ENCODE results near the gene ANTXR1. TPM values are rescaled to one million over a fixed set of nuclear protein-coding genes. Genes with fewer than 3 reads are reported as not detected.

The ANTXR1 gene
- total RNA-seq, 2 donors from 2014 or later: 48.3 to 54.5 TPM

GRCh38 chr2:69221512-69221911 lies 208.5 kb downstream of the ANTXR1 start:
- Mint-ChIP-seq H3K4me1 (peaks cover 3% of the 10 kb centered on the region), H3K27ac (no peak overlapping the region)

DNA sequence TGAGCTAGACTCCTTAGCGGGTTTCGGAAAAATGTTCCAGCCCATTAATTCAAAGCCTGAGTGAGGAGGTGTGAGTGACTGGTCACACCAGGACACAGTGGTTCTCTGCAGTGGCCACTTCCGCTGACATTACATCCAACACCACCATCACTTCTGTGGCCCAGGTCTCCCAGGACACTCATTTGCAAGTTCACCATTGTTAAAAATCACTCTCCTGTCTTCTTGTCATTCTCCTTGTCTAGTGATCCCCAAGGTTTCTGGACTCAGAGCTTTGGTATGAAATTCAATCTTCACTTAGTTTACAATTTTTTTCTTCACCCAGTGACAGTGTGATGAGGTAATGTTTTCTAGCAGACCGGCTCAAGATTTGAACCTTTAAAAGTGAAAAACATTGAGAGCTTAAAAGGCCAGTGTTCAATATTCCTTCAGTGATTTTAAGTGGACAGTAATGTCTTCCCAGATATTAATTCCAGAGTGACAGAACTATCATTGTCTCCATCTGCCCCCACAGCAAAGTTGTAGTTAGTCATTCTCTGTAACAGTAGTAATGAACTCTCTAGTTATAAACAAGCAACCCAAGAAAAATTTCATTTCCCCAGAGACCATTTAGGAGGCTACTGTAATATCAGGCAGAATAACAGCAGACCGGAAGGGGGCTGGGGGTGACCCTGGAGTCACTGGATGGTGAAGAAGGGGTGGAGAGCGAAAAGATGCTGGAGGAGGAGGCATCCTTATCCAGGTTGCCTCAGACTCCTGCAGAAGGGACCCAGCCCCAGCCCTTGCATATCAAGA lies 209.2 kb downstream of the ANTXR1 start:
- no peak overlapping the region for H3K27ac ChIP-seq (ENCODE audit: low read depth, low read length)
- H3K4me1 Mint-ChIP-seq: no peaks in the 10 kb centered on the region

More at GRCh38 chr2:69221512-69221911, 208.5 kb downstream of the ANTXR1 start:
- no peaks in the 10 kb centered on the region for H3K9me3 Mint-ChIP-seq
- H3K27ac ChIP-seq (ENCODE audit: low read depth, low read length): no peak overlapping the region
- H3K4me3 ChIP-seq (ENCODE audit: low read length): no peak overlapping the region
- H3K4me3 Mint-ChIP-seq: no peak overlapping the region
- DNase-seq: no peak
- H3K9me3 ChIP-seq (ENCODE audit: control insufficient read depth, low read length): no peaks in the 10 kb centered on the region
- H3K27me3 Mint-ChIP-seq (ENCODE audit: insufficient read depth): no peaks in the 10 kb centered on the region
- peaks cover 5% of the 10 kb centered on the region for H3K4me1 ChIP-seq (ENCODE audit: control insufficient read depth, insufficient read depth, low read length)
- TF ChIP-seq, protein P1, sequence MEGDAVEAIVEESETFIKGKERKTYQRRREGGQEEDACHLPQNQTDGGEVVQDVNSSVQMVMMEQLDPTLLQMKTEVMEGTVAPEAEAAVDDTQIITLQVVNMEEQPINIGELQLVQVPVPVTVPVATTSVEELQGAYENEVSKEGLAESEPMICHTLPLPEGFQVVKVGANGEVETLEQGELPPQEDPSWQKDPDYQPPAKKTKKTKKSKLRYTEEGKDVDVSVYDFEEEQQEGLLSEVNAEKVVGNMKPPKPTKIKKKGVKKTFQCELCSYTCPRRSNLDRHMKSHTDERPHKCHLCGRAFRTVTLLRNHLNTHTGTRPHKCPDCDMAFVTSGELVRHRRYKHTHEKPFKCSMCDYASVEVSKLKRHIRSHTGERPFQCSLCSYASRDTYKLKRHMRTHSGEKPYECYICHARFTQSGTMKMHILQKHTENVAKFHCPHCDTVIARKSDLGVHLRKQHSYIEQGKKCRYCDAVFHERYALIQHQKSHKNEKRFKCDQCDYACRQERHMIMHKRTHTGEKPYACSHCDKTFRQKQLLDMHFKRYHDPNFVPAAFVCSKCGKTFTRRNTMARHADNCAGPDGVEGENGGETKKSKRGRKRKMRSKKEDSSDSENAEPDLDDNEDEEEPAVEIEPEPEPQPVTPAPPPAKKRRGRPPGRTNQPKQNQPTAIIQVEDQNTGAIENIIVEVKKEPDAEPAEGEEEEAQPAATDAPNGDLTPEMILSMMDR (conservative IDR thresholded peaks at IDR 0.05): no peak
- no peak overlapping the region for H3K9ac ChIP-seq (ENCODE audit: extremely low read depth, low read length, poor library complexity, severe bottlenecking)
- H3K36me3 Mint-ChIP-seq (ENCODE audit: low read depth): peaks cover 10% of the 10 kb centered on the region
- no peaks in the 10 kb centered on the region for H3K36me3 ChIP-seq (ENCODE audit: control insufficient read depth, insufficient read depth, low read length)
- H3K27me3 ChIP-seq (ENCODE audit: control insufficient read depth, insufficient read depth, low read length, poor library complexity, severe bottlenecking): no peaks in the 10 kb centered on the region

GRCh38 chr2:69222953-69223658 lies 210.1 kb downstream of the ANTXR1 start:
- Histone ChIP-seq H3K27ac (ENCODE audit: low read depth, low read length) (no peak overlapping the region), H3K9me3 (ENCODE audit: control insufficient read depth, low read length) (no peaks in the 10 kb centered on the region), H3K4me3 (ENCODE audit: low read length) (no peak overlapping the region), H3K27me3 (ENCODE audit: control insufficient read depth, insufficient read depth, low read length, poor library complexity, severe bottlenecking) (no peaks in the 10 kb centered on the region), H3K36me3 (ENCODE audit: control insufficient read depth, insufficient read depth, low read length) (no peaks in the 10 kb centered on the region), H3K4me1 (ENCODE audit: control insufficient read depth, insufficient read depth, low read length) (no peaks in the 10 kb centered on the region), H3K9ac (ENCODE audit: extremely low read depth, low read length, poor library complexity, severe bottlenecking) (no peak overlapping the region)
- no peaks in the 10 kb centered on the region for H3K9me3 Mint-ChIP-seq
- no peak overlapping the region for H3K4me3 Mint-ChIP-seq
- WGBS, 2 experiments (ENCODE audit: insufficient coverage in 1 of 2, insufficient read length in 1 of 2): 82% methylated on average over 3 of the region's 3 CpGs; no CpG with 5 or more reads in 1 of the 2 experiments
- H3K27me3 Mint-ChIP-seq (ENCODE audit: insufficient read depth): no peaks in the 10 kb centered on the region
- TF ChIP-seq, protein P1 (conservative IDR thresholded peaks at IDR 0.05): no peak
- no peak for DNase-seq
- peaks cover 10% of the 10 kb centered on the region for H3K36me3 Mint-ChIP-seq (ENCODE audit: low read depth)
- H3K4me1 Mint-ChIP-seq: no peaks in the 10 kb centered on the region
- no peak overlapping the region for H3K27ac Mint-ChIP-seq

More for the DNA sequence above, 209.2 kb downstream of the ANTXR1 start:
- WGBS, 2 experiments (ENCODE audit: insufficient coverage in 1 of 2, insufficient read length in 1 of 2): 87 to 93% methylated on average over 5 to 6 of the region's 6 CpGs
- TF ChIP-seq, protein P1 (conservative IDR thresholded peaks at IDR 0.05): no peak
- Mint-ChIP-seq H3K9me3 (no peaks in the 10 kb centered on the region), H3K27me3 (ENCODE audit: insufficient read depth) (no peaks in the 10 kb centered on the region), H3K36me3 (ENCODE audit: low read depth) (peaks cover 7% of the 10 kb centered on the region), H3K27ac (no peak overlapping the region), H3K4me3 (no peak overlapping the region)
- no peaks in the 10 kb centered on the region for H3K27me3 ChIP-seq (ENCODE audit: control insufficient read depth, insufficient read depth, low read length, poor library complexity, severe bottlenecking)
- H3K9me3 ChIP-seq (ENCODE audit: control insufficient read depth, low read length): no peaks in the 10 kb centered on the region
- no peak overlapping the region for H3K9ac ChIP-seq (ENCODE audit: extremely low read depth, low read length, poor library complexity, severe bottlenecking)
- H3K4me1 ChIP-seq (ENCODE audit: control insufficient read depth, insufficient read depth, low read length): peaks cover 5% of the 10 kb centered on the region
- H3K4me3 ChIP-seq (ENCODE audit: low read length): no peak overlapping the region
- no peak for DNase-seq
- H3K36me3 ChIP-seq (ENCODE audit: control insufficient read depth, insufficient read depth, low read length): no peaks in the 10 kb centered on the region
